HepG2 (cell line): ENCODE measurements around the gene CFAP221. TPM values are rescaled to one million over a fixed set of nuclear protein-coding genes. Genes with fewer than 3 reads are reported as not detected.

ENCODE experiments used
- CEBPG ChIP-seq: IDR thresholded peaks from 2 replicates; pipeline ENCODE4 v1.6.1; 2016
- CENPT ChIP-seq: sonication (generic); formaldehyde crosslinking; IDR thresholded peaks from 2 replicates; pipeline ENCODE4 v1.8.0; 2022; ENCODE audit warnings: low read depth, mild to moderate bottlenecking, moderate library complexity, missing genetic modification reagents
- CTCF ChIP-seq: sonication (generic); formaldehyde crosslinking; IDR thresholded peaks from 2 replicates; pipeline ENCODE4 v1.5.0; 2020; ENCODE audit warnings: mild to moderate bottlenecking, missing genetic modification reagents, moderate library complexity
- ETV5 ChIP-seq: IDR thresholded peaks from 2 replicates; pipeline ENCODE4 v1.6.1; 2018; ENCODE audit warnings: missing biosample characterization, missing genetic modification reagents, inconsistent platforms, borderline replicate concordance
- MAF1 ChIP-seq: sonication (generic); formaldehyde crosslinking; IDR thresholded peaks from 2 replicates; pipeline ENCODE4 v1.5.0; 2020; ENCODE audit warnings: missing genetic modification reagents, borderline replicate concordance
- MYNN ChIP-seq: sonication (generic); formaldehyde crosslinking; IDR thresholded peaks from 2 replicates; pipeline ENCODE4 v1.4.0; 2020; ENCODE audit warnings: mild to moderate bottlenecking, low read depth, missing genetic modification reagents
- PAWR ChIP-seq: sonication (generic); formaldehyde crosslinking; IDR thresholded peaks from 2 replicates; pipeline ENCODE4 v1.4.0; 2020; ENCODE audit warnings: missing genetic modification reagents, mild to moderate bottlenecking, borderline replicate concordance
- SAP130 ChIP-seq: IDR thresholded peaks from 2 replicates; pipeline ENCODE4 v1.6.1; 2016; ENCODE audit warnings: low read depth
- SMAD3 ChIP-seq: sonication (generic); formaldehyde crosslinking; IDR thresholded peaks from 2 replicates; pipeline ENCODE4 v1.4.0; 2020; ENCODE audit warnings: missing genetic modification reagents
- SP5 ChIP-seq: IDR thresholded peaks from 2 replicates; pipeline ENCODE4 v1.6.1; 2016; ENCODE audit warnings: low read depth, borderline replicate concordance
- TBL1XR1 ChIP-seq: fragments of 150-350 bp; IDR thresholded peaks from 2 replicates; pipeline ENCODE4 v1.6.1; 2014; ENCODE audit warnings: borderline replicate concordance, low read length; ENCODE audit not compliant: partially characterized antibody
- TOPORS ChIP-seq: sonication (generic); formaldehyde crosslinking; IDR thresholded peaks from 2 replicates; pipeline ENCODE4 v1.8.0; 2023; ENCODE audit warnings: mild to moderate bottlenecking, missing genetic modification reagents
- ZFP91 ChIP-seq: sonication (generic); formaldehyde crosslinking; IDR thresholded peaks from 2 replicates; pipeline ENCODE4 v1.9.0; 2022; ENCODE audit warnings: missing genetic modification reagents, mild to moderate bottlenecking, borderline replicate concordance
- ZNF639 ChIP-seq: conservative IDR thresholded peaks from 2 replicates; pipeline ENCODE4 v1.6.1; 2018; ENCODE audit warnings: missing genetic modification reagents
- polyA plus RNA-seq, 8 experiments: library from polyadenylated mRNA; depleted of rRNA in 3 of 8; stranded (reverse) in 7 of 8; unstranded in 1 of 8; fragments of >200 nt; fragmentation: Illumina TruSeq in 4 of 8; extraction: Trizol in 4 of 8; gene quantifications; 2 replicates each; pipeline versions ENCODE4 v1.2.1 to v1.2.3, GENCODE V29; 2011 to 2016; ENCODE audit warnings: low read depth in 4 of 8, missing spikeins in 1 of 8, mixed read lengths in 1 of 8; ENCODE audit not compliant: insufficient read depth in 1 of 8
- total RNA-seq, 5 experiments: library from RNA; depleted of rRNA; stranded (reverse); fragments of >200 nt; fragmentation: Illumina TruSeq; extraction: Trizol; gene quantifications; 2 replicates each; pipeline ENCODE4 v1.2.3, GENCODE V29; 2016; ENCODE audit warnings: low read depth in 1 of 5

CFAP221 gene
- total and polyA plus RNA-seq, 2 of the 13 experiments (the other 11 are each of a cell fraction or from before 2014, with no cell fraction given) = not detected

GRCh38 chr2:119641562-119642258 lies 97.5 kb downstream of the CFAP221 start (continued):
- TF ChIP-seq CTCF (peak; percentile 98), MYNN (CRISPR knock-in tag) (no peak), CEBPG (CRISPR knock-in tag) (0 out of 2 replicates have a peak, but pooled peaks have one; percentile 8), ETV5 (CRISPR knock-in tag) (peak; percentile 47), SP5 (CRISPR knock-in tag) (peak; percentile 75), CENPT (CRISPR knock-in tag) (0 out of 2 replicates have a peak, but pooled peaks have one; percentile 50), TBL1XR1 (peak; percentile 31), SMAD3 (CRISPR knock-in tag) (peak; percentile 57; the same call in 1 of the 2 replicates), ZFP91 (CRISPR knock-in tag) (peak; percentile 48; the same call in 1 of the 2 replicates), ZNF639 (no peak), PAWR (CRISPR knock-in tag) (no peak), MAF1 (no peak), SAP130 (CRISPR knock-in tag) (0 out of 2 replicates have a peak, but pooled peaks have one; percentile 10), TOPORS (CRISPR knock-in tag) (no peak)
